NCI-H1092 treated with DMSO at 0.1 percent for 48 hours (cell line): ENCODE data around the gene CDC42.
A peak's percentile ranks its signal among the peaks of the same experiment; 100 is the strongest.
"Not testable (repeated sequence)": the region's sequence is repeated elsewhere in the genome, so short reads cannot be mapped to it uniquely, and the experiment has no call there.

Experiments
- DNase-seq: peaks from one replicate; lab custom pipeline; 2025; lab: John Stamatoyannopoulos, UW

CDC42 gene

DNA sequence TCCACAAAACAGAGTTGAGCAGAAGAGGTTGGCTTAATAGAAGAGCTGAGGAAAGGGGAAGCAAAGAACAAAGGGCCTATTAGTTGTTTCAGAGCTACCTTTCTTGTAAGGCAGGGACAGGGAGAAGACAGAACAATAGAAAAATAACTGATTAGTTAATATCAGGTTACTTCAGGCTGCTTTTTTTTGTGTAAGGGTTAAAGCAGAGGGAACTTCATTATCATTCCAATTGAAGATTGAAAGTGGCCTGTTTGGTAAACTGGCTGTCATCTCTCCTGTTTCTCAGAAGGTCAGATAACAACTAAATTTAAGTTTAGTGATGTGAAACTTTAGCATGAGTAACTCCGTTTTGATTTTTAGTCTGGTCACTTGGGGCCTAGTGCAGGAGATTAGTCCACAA is 22.3 kb downstream of the CDC42 start:
- DNase-seq: no peak

- no peak for DNase-seq
Observed at GRCh38 chr1:22075718-22076117, 23.2 kb downstream of the CDC42 start.

- no peak for DNase-seq
Observed at GRCh38 chr1:22076346-22076745, 23.8 kb downstream of the CDC42 start.

DNA sequence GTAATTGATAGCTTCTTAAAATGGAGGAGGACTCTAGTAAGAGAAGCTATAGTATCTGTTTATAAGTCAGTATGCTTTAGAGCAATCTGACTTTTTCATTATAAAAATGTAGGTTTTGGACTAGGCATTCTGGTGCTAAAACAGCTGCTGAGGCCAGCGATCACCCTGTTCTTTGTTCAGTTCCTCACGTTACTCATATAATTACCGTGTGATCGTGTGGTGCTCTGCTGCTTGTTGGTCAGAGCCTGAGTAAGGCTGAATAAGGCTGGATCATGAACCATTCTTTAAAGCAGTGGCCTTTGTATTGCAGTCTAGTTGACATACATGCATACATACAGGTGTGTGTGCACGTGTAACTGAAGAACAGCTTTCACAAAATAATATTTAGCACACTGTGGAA is 25.2 kb downstream of the CDC42 start:
- DNase-seq: no peak

- DNase-seq: no peak
Observed at GRCh38 chr1:22078133-22078532, 25.6 kb downstream of the CDC42 start.

- DNase-seq: no peak
Observed at GRCh38 chr1:22080191-22080590, 27.7 kb downstream of the CDC42 start.

DNA sequence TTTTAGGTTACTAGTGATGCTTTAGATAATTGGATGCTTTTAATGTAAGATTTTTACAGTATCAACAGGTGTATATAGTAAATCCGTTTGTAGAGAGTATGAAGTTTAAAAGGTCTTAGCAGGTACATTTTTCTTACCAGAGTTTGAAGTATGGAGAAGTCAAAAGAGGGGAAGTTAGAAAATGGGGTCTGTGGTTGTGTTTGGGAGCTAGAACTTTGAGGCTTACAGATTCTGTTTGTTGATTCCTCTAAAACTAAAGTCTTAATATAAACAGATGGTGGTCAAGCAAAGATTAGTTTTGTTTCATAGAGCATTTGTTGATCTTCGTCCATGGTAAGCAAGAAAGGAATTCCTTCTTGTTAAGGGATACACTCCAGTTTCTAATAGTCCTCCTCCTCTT is 35.8 kb downstream of the CDC42 start:
- no peak for DNase-seq

GRCh38 chr1:22089134-22089571 is 36.6 kb downstream of the CDC42 start:
- no peak for DNase-seq

- no peak for DNase-seq
Observed at GRCh38 chr1:22089787-22090186, 37.3 kb downstream of the CDC42 start.

DNA sequence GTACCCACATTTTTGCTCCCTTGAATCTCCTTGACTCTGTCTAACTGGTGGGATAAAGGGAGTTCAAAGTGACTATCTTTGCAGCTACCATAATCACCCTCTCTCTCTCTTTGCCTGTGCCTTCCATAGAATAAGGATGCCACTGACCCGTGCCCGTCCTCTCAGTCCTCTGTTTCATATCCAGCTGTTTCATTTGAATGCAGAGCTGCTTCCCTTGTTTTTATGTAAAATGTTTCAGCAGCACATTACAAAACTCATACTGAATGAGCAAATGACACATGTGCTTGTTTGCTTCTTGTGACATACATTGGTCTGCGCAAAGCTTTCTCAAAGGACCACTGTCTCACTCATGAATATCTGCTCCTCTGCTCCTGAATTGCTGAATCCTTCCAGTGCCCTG is 38.4 kb downstream of the CDC42 start:
- no peak for DNase-seq

GRCh38 chr1:22092026-22092768 is 39.7 kb downstream of the CDC42 start:
- DNase-seq: not testable (repeated sequence)

GRCh38 chr1:22093513-22093912 is 41.0 kb downstream of the CDC42 start:
- DNase-seq: no peak

DNA sequence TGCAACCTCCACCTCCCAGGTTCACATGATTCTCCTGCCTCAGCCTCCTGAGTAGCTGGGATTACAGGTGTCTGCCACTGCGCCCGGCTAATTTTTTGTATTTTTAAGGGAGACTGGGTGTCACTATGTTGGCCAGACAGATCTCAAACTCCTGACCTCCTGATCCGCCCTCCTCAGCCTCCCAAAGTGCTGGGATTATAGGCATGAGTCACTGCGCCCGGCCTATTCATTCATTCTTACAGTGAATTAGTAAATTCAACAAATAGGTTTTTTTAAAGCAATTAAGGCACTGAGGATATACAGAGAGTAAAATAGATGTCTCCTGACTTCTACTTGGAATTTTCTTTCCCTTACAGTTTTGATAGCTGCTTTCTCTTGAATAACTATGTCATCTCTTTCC is 43.5 kb downstream of the CDC42 start:
- no peak for DNase-seq

- no peak for DNase-seq
Observed at GRCh38 chr1:22096463-22096862, 44.0 kb downstream of the CDC42 start.

GRCh38 chr1:22098752-22099151 is 46.2 kb downstream of the CDC42 start:
- no peak for DNase-seq

DNA sequence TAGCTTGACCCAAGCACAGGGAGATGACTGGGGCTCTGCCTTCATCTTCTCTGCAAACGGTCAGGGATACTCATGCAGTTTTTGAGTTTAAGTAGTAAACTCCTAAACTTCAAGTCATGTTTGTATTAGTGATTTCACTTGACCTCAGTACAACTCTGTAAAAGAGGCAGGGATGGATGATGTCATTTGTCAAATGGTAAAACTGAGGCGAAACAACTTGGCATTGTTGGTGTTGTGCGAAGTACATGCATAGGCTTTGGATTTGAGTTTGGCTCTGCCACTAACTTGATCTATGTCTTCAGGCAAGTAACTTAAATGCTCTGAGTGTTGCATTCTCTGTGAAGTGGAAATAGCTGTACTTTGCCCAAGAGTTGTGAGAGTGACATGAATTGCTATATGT is 47.7 kb downstream of the CDC42 start:
- DNase-seq: no peak

- no peak for DNase-seq
Observed at GRCh38 chr1:22101199-22101598, 48.7 kb downstream of the CDC42 start.

DNA sequence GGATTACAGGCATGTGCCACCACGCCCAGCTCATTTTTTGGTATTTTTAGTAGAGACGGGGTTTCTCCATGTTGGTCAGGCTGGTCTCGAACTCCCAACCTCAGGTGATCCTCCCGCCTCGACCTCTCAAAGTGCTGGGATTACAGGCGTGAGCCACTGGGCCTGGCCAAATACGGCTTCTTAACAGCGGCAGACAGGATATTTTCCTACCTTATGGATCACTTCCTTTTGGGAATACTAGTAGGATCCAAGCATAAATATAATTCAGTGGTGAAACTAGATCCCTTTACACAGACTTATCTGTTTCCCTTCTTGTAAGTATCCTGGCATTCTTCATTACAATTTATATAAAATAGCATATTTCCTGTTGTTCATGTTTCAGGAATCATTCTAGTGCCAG is 49.5 kb downstream of the CDC42 start:
- no peak for DNase-seq

DNA sequence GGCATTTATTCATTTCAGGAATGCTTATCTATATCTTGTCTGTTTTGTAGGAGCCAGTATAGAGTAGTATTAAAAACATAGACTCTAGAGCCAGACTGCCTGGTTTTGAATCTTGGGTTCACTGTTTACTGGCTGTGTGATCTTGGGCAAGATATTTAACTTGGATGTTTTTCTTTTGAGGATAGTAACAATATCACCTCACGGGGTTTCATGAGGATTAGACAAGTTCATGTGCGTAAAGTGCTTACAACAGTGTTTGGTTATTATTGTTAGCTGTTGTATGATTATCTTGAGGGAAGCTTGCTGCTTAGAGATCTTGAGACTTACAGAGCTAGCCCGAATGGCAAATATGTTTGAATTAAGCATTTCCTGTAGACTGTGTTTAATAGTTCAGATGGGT is 50.2 kb downstream of the CDC42 start:
- no peak for DNase-seq

- no peak for DNase-seq
Observed at GRCh38 chr1:22104094-22104493, 51.6 kb downstream of the CDC42 start.

- DNase-seq: no peak
Observed at GRCh38 chr1:22104865-22105437, 52.4 kb downstream of the CDC42 start.

DNA sequence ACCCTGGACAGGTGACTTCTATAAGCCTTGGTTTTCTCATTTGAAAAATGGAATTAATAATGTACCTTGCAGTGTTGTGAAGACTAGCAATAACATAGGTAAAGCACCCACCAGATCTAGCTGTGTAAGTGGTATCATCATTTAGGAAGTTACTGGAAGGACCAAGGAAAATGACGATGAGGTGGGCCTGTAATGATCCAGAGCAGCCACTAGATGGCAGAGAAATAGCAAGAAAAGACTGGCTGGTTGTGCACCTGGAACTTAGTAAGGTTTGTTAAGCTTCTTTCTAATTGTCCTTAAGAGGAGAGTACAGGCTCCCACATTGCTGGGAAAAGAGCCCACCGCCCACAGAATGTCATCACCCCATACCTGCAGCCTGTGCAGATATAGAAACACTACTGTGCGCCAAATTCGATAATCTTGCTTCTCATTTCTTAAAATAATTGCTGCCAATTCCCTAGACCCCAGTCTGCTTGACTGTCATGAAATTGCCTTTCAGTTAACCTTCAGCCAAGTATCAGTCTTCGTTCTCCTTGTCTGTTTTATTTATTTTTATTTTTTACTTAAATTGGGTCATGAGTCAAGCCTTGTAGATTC is 53.2 kb downstream of the CDC42 start:
- peak; percentile 71 for DNase-seq

DNA sequence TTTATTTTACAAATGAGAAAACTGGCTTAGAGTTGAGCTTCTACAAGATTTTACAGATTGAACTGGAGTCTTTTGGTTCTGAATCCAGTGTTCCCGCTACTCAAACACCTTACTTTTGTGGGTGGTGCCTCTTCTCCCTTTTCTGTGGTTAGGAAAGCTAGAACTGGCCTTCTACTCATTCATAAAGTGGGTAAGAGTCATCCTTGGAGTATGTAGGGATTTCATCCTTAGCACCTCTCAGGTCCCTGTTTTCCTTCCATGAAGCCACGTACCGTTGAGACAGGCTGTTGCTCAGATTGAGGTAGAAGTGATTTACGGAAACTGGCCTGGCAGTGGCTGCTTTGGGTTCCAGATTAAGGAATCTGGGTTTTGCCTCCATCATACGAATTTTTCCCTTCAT is 54.6 kb downstream of the CDC42 start:
- DNase-seq: no peak
